ENCODE data around the gene APOB. TPM values are rescaled to one million over a fixed set of nuclear protein-coding genes. Genes with fewer than 3 reads are reported as not detected.
"Not testable (repeated sequence)": the region's sequence is repeated elsewhere in the genome, so short reads cannot be mapped to it uniquely, and the experiment has no call there.

APOB gene
- total RNA-seq, 1 donor = not detected

DNA sequence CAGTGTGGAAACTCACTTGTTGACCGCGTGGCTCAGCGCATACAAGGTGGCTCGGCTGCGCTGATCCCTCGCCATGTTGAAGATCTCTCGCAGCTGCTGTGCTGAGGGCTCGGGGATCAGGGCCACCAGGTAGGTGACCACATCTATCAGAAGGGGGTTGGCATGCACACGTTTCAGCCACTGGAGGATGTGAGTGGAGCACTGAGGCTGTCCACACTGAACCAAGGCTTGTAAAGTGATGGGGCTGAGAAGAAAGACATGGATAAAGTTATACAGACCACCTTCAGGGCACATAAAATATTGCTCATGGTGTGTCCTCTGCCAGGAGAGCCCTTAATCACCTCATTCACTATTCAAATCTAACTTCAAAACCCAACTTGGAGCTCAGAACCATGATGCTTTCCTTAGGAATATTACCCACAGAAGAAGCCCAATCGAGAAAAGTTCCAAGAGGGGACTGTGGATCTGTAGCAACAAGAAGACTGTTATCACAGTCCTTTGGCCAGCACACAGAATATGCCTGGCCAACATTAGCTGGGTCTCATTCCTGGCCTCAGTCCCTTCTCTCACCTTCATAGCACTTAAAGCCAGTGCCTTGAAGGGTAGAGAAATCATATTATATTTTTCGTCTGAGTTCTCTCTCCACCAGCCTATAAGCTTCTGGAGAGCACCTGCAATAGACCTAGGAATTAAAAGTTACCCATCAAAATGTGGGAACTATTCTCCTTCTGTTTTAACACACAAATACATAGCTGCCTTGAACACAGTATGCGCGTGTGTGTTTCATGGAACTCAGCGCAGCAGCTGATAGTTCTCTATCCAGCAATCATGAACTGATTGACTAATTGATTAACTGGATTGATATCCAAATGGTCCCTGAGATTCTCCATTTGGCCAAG is 11.3 kb downstream of the APOB start:
- H3K4me3 ChIP-seq (ENCODE audit: low read length) = no peak overlapping the region

DNA sequence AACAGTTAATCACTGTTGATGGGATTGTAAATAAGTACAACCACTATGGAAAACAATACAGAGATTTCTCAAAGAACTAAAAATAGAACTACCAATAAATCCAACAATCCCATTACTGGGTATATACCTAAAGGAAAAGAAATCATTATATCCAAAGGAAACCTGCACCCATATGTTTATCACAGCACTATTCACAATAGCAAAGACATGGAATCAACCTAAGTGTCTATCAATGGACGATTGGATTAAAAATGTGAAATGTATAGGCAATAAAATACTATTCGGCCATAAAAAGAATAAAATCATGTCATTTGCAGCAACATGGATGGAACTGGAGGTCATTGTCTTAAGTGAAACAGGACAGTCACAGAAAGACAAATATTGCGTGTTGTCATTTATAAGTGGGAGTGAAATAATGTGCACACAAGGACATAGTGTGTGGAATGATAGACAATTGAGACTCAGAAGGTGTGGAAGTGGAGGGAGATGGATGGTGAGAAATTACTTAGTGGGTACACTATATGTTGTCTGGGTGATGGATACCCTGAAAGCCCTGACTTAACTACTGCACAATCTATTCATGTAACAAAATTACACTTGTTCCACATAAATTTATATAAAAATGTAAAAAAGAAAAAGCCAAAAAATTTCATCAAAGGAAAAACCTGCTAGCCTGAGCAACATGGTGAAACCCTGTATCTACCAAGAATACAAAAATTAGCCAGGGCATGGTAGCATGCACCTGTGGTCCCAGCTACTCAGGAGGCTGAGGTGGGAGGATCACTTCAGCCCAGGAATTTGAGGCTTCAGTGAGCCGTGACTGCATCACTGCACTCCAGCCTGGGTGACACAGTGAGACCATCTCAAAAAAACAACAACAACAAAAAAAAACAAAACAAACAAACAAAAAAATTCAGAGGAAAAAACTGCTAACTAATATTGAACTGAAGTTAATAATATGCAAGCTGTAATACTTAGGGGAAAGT is 12.6 kb downstream of the APOB start:
- H3K9me3 ChIP-seq (ENCODE audit: low read depth, low read length) = no peaks in the 10 kb centered on the region
- H3K4me3 ChIP-seq (ENCODE audit: low read length) = no peak overlapping the region
- no peaks in the 10 kb centered on the region for H3K4me1 ChIP-seq (ENCODE audit: insufficient read depth, low read length)
- H3K27me3 ChIP-seq (ENCODE audit: insufficient read depth, low read length) = no peaks in the 10 kb centered on the region

More for the DNA sequence above, 11.3 kb downstream of the APOB start:
- Histone ChIP-seq H3K4me1 (ENCODE audit: insufficient read depth, low read length) (no peaks in the 10 kb centered on the region), H3K27me3 (ENCODE audit: insufficient read depth, low read length) (no peaks in the 10 kb centered on the region), H3K9me3 (ENCODE audit: low read depth, low read length) (no peaks in the 10 kb centered on the region)

DNA sequence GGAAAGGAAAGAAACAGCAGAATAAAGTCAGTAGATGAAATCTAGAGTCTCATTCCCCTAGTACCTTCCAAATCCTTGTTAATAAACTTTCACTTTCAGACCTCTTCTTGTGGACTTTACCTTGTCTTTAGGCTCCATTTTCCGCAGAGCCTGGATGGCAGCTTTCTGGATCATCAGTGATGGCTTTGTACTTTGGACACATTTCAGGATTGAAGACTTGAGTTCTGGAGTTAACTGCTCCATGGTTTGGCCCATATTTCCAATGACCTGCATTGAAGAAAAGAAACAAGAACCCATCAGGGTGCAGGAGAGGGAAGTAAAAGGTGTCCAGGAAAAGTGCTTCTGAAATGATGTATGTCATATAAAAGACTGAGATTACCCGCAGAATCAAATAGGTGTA is 14.4 kb downstream of the APOB start:
- Histone ChIP-seq H3K4me3 (ENCODE audit: low read length) (no peak overlapping the region), H3K4me1 (ENCODE audit: insufficient read depth, low read length) (no peaks in the 10 kb centered on the region), H3K27me3 (ENCODE audit: insufficient read depth, low read length) (no peaks in the 10 kb centered on the region), H3K9me3 (ENCODE audit: low read depth, low read length) (no peaks in the 10 kb centered on the region)

DNA sequence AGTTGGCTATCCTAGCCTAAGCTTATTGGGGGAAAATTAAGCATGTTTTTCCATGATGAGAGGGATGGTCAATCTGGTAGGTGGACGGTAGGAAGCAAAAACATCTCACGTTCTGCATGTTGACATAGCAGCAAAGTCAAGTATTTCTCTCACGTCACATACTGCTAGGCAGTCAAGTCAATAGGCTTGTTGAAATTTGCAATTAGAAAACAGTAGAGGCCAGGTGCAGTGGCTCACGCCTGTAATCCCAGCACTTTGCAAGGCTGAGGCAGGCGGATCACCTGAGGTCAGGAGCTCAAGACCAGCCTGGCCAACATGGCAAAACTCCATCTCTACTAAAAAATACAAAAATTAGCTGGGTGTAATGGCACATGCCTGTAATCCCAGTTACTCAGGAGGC is 14.9 kb downstream of the APOB start:
- H3K27me3 ChIP-seq (ENCODE audit: insufficient read depth, low read length); H3K4me3 ChIP-seq (ENCODE audit: low read length); H3K4me1 ChIP-seq (ENCODE audit: insufficient read depth, low read length); H3K9me3 ChIP-seq (ENCODE audit: low read depth, low read length): not testable (repeated sequence)

DNA sequence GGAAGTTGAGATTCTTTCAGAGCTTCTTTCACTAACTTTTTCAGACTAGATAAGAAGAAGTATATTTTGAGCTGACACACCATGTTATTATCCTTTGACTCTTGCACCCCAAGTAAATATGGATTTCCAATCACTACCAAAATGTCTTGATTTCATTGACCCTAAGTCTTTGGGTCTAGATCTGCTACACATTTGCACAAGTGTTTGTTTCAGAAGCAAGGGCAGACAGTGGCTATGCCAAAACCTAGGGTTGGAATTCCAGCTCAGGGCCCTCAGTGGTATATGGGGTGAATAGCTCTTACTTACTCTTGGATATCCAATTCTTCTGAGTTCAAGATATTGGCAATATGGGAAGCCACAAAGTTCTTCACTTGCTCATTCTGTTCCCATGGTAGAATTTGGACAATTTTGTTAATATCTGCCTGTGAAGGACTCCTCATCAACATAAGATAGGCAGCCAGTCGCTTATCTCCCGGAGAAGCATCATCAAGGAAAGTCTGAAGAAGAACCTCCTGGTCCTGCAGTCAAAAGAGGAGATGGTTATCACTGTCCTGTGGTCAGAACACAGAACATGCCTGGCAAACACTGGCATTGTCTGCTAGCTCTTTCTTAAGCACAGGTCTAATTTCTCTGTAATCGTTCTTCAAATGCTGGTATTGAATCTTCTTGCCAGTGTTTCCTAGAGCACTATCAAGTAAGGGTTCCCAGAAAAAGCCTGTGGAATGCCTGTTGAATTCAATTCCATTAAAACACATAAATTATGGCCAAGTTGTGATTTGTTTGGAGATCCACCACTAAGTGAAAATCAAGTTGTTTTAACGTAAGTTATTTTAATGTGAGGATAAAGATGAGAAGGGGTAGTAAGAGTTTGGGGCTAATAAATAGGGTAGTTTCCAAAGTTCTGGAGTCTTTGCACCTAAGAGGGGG is 15.6 kb downstream of the APOB start:
- no peak overlapping the region for H3K4me3 ChIP-seq (ENCODE audit: low read length)

DNA sequence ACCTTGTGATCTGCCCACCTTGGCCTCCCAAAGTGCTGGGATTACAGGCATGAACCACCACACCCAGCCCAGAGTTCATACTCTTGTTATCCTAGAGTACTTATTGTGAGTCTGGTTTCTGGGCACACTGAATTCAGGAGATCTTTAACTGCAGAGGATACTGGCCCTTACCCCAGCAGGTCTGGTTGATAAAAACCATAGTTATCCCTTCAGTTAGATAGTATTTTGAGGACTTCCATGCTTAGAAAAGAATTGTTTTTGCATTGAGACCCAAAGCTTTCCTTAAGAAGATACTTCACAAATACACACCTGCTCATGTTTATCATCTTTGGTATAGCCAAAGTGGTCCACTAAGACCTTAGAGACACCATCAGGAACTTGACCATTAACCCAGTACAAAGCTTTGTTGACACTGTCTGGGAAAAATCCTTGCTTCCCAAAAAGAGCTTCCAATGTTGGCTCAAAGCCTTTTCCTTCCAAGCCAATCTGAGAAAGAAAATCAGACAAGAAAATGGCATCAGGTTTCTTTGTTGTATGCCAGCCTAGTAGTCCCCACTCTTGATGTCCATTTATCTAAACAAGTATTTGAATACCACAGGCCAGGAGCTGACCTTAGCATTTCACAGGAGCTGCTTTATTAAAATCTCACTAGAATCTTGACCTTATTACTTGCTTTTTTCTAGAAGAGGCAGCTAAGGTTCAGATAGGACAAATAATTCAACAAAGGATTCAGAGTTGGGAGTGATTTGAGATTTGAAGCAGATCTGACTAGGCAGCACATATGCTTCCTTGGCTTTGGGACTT is 17.2 kb downstream of the APOB start:
- H3K4me1 ChIP-seq (ENCODE audit: insufficient read depth, low read length) = no peaks in the 10 kb centered on the region
- H3K27me3 ChIP-seq (ENCODE audit: insufficient read depth, low read length) = no peaks in the 10 kb centered on the region
- H3K9me3 ChIP-seq (ENCODE audit: low read depth, low read length) = no peaks in the 10 kb centered on the region
- H3K4me3 ChIP-seq (ENCODE audit: low read length) = no peak overlapping the region

More for the DNA sequence above, 15.6 kb downstream of the APOB start:
- no peaks in the 10 kb centered on the region for H3K27me3 ChIP-seq (ENCODE audit: insufficient read depth, low read length)
- H3K9me3 ChIP-seq (ENCODE audit: low read depth, low read length) = no peaks in the 10 kb centered on the region
- H3K4me1 ChIP-seq (ENCODE audit: insufficient read depth, low read length) = no peaks in the 10 kb centered on the region

DNA sequence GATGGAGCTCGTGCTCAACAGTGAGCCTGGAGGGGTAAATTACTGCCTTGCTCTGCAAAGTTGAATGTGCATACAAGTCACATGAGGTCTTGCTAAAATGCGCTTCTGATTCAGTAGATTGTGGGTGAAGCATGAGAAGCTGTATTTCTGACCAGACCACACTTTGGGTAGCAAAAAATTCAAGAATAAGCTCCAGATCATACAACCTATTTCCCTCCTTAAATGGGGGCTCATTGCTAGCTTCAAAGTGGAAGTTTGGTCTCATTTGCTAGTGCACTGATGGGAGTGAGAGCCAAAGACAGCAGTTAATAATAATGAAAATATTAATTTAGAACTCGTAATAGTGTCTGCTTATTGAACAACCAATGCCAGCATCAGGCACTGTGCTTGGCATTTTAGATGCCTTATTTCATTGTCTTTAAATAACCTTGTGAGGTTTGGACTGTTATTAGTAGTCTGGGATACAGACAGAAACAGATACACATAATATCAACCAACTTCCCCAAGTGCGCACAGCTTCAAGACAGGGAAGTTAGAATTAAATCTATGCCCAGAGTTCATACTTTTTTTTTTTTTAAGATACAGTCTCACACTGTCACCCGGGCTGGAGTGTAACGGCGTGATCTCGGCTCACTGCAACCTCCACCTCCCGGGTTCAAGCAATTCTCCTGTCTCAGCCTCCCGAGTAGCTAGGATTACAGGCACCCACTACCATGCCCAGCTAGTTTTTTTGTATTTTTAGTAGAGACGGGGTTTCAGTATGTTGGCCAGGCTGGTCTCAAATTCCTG is 18.0 kb downstream of the APOB start:
- no peaks in the 10 kb centered on the region for H3K9me3 ChIP-seq (ENCODE audit: low read depth, low read length)
- no peak overlapping the region for H3K4me3 ChIP-seq (ENCODE audit: low read length)
- no peaks in the 10 kb centered on the region for H3K4me1 ChIP-seq (ENCODE audit: insufficient read depth, low read length)
- H3K27me3 ChIP-seq (ENCODE audit: insufficient read depth, low read length) = no peaks in the 10 kb centered on the region

DNA sequence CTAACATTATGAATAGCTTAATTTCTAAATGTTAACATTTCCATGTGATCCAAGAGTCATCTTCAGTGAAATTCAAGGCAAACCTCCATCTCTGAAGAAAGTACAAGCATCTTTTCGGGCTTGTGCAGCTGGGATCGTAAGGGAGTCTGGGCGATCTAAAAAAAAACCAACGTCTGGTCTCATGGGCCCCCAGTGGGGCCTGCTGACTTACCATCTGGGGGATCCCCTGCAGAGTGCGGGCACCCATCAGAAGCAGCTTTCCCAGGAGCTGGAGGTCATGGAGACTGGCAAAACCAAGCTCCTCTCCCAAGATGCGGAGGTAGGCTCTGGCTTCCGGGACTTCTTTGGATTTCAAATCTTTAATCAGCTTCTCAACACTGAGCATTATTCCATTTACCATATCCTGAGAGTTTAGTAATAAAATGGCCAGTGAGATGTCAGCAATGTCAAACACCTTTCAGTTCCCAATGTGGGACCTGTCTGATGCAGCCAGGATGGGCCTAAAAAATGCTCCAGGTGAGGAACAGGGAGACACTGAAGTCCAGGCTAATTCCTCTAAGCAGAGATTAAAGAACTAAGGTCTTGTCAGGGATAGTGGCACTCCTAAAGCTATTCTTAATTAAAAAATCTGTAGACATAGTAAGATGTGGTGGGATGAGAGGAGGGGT is 19.0 kb downstream of the APOB start:
- no peak overlapping the region for H3K4me3 ChIP-seq (ENCODE audit: low read length)
- no peaks in the 10 kb centered on the region for H3K4me1 ChIP-seq (ENCODE audit: insufficient read depth, low read length)
- H3K9me3 ChIP-seq (ENCODE audit: low read depth, low read length) = no peaks in the 10 kb centered on the region
- H3K27me3 ChIP-seq (ENCODE audit: insufficient read depth, low read length) = no peaks in the 10 kb centered on the region

DNA sequence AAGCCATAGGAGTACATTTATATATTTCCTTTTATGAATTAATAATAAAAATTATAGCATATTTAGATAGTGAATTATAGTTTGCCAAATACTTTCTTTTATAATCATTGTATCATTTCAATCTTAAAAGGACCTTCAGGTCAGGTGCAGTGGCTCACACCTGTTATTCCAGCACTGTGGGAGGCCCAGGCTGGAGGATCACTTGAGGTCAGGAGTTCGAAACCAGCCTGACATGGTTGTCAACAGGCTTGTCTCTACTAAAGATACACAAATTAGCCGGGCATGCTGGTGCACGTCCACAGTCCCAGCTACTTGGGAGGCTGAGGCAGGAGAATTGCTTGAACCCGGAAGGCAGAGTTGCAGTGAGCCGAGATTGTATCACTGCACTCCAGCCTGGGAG is 19.7 kb downstream of the APOB start:
- H3K27me3 ChIP-seq (ENCODE audit: insufficient read depth, low read length) = no peaks in the 10 kb centered on the region
- no peaks in the 10 kb centered on the region for H3K4me1 ChIP-seq (ENCODE audit: insufficient read depth, low read length)
- H3K9me3 ChIP-seq (ENCODE audit: low read depth, low read length) = no peaks in the 10 kb centered on the region
- no peak overlapping the region for H3K4me3 ChIP-seq (ENCODE audit: low read length)

DNA sequence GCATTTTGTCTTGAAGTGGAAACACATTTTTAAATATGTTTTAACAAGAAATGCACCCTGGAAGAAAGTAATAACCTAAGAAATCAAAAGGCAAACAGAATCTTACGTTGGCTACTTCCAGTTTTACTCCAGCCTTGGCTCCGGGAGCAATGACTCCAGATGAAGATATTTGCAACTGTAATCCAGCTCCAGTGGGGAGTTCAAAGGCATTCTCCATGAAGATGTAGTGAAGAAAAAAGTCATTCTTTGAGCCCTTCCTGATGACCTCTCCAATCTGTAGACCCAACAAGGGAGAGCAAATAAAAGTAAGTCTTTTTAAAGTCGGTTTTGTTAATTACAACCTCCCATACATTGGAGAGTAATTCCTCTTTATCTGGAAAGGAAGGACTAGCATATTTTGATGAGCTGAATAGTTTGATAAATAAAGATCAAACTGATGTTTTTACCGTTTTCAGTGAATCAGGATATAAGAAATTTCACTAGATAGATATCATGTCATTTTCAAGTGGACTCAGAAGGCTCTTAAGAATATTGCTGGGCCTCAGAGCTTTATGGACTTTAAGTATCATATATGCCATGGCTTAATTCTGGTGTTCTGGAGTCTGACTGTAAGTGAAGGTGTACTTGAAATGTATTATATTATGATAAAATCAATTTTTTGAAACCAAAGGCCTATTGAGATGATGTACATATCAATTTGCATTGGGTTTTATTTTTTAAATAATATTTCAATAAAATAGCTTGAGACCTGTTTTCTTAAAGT is 20.3 kb downstream of the APOB start:
- H3K4me1 ChIP-seq (ENCODE audit: insufficient read depth, low read length) = no peaks in the 10 kb centered on the region
- H3K27me3 ChIP-seq (ENCODE audit: insufficient read depth, low read length) = no peaks in the 10 kb centered on the region
- no peaks in the 10 kb centered on the region for H3K9me3 ChIP-seq (ENCODE audit: low read depth, low read length)
- H3K4me3 ChIP-seq (ENCODE audit: low read length) = no peak overlapping the region

DNA sequence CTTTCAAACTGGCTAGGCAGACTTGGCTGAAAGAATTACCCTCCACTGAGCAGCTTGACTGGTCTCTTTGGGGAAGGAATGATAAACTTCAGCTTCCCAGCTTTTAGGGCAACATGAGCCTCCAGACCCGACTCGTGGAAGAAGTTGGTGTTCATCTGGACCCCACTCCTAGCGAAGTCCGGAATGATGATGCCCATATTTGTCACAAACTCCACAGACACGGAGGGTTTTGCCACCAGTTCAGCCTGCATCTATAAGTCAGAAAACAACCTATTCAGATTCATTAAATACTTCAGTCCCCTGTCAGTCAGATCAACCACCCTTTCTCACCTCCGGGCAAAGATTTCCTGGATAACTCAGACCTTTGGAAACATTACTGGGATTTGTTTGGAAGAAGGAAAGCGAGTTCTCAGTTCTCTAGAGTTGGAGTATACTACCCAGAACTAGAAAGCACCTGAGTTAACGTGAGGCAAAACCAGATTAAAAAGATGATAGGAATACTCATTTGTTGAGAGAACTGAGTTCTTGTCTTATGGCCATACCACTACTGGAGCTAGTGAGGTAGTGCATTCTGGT is 21.0 kb downstream of the APOB start:
- H3K4me3 ChIP-seq (ENCODE audit: low read length) = no peak overlapping the region
- no peaks in the 10 kb centered on the region for H3K4me1 ChIP-seq (ENCODE audit: insufficient read depth, low read length)
- H3K9me3 ChIP-seq (ENCODE audit: low read depth, low read length) = no peaks in the 10 kb centered on the region
- no peaks in the 10 kb centered on the region for H3K27me3 ChIP-seq (ENCODE audit: insufficient read depth, low read length)

DNA sequence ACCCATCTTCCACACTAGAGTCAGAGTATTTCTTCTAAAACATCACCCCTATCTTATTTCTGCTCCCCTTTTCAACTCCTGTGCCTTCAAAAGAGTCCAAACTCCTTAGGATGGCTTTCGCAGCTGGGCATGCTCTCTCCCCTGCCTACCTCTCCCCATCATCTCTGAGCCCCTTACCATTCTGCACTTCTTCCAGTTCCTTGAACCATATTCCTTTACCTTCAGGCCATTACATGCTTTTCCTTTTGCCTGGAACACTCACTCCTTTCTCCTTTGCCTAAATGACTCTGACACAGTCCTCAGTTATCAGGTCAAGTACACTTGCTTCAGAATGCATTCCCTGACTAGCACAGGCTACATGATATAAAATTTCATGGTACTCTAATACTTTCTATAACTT is 22.4 kb downstream of the APOB start:
- H3K4me3 ChIP-seq (ENCODE audit: low read length) = no peak overlapping the region

More for the DNA sequence above, 22.4 kb downstream of the APOB start:
- H3K4me1 ChIP-seq (ENCODE audit: insufficient read depth, low read length) = no peaks in the 10 kb centered on the region
- H3K9me3 ChIP-seq (ENCODE audit: low read depth, low read length) = no peaks in the 10 kb centered on the region
- H3K27me3 ChIP-seq (ENCODE audit: insufficient read depth, low read length) = no peaks in the 10 kb centered on the region
